Smooth muscle cell (in vitro differentiated cells): ENCODE results near the gene ZNF436. TPM values are rescaled to one million over a fixed set of nuclear protein-coding genes. Genes with fewer than 3 reads are reported as not detected.

Experiments used
- DNase-seq: peaks from one replicate; lab custom pipeline; 2025; ENCODE audit not compliant: unreplicated experiment; lab: John Stamatoyannopoulos, UW
- H2AFZ ChIP-seq: fragments of 200-600 bp; sonication (generic); 2 replicates; pipeline ENCODE4 v1.6.0; 2016; ENCODE audit warnings: antibody characterized with exemption, low read depth, mild to moderate bottlenecking
- H3F3A ChIP-seq: fragments of 200-600 bp; sonication (generic); 2 replicates; pipeline ENCODE4 v1.6.0; 2017; ENCODE audit warnings: antibody characterized with exemption, low read depth
- H3K27ac ChIP-seq: fragments of 200-600 bp; sonication (generic); 2 replicates; pipeline ENCODE4 v1.5.1; 2016; ENCODE audit warnings: low read depth, mild to moderate bottlenecking
- H3K27me3 ChIP-seq: fragments of 200-600 bp; sonication (generic); 2 replicates; pipeline ENCODE4 v1.6.1; 2016; ENCODE audit warnings: low read depth, mild to moderate bottlenecking
- H3K36me3 ChIP-seq: fragments of 200-600 bp; sonication (generic); 2 replicates; pipeline ENCODE4 v1.5.1; 2016; ENCODE audit warnings: low read depth
- H3K4me1 ChIP-seq: fragments of 200-600 bp; sonication (generic); 2 replicates; pipeline ENCODE4 v1.5.1; 2016; ENCODE audit warnings: low read depth
- H3K4me2 ChIP-seq: fragments of 200-600 bp; sonication (generic); 2 replicates; pipeline ENCODE4 v1.6.0; 2016; ENCODE audit warnings: mild to moderate bottlenecking
- H3K4me3 ChIP-seq: fragments of 200-600 bp; sonication (generic); 2 replicates; pipeline ENCODE4 v1.5.1; 2016; ENCODE audit warnings: mild to moderate bottlenecking
- H3K79me2 ChIP-seq: fragments of 200-600 bp; sonication (generic); 2 replicates; pipeline ENCODE4 v1.6.0; 2016; ENCODE audit warnings: low read depth, mild to moderate bottlenecking
- H3K9ac ChIP-seq: fragments of 200-600 bp; sonication (generic); 2 replicates; pipeline ENCODE4 v1.6.0; 2016; ENCODE audit warnings: low read depth
- H3K9me3 ChIP-seq: fragments of 200-600 bp; sonication (generic); replicated peaks from 2 replicates; pipeline ENCODE4 v1.5.1; 2016; ENCODE audit warnings: low read depth
- H4K20me1 ChIP-seq: fragments of 200-600 bp; sonication (generic); 2 replicates; pipeline ENCODE4 v1.6.0; 2016; ENCODE audit warnings: low read depth
- whole genome bisulfite sequencing: methylation state at CpG from one replicate; pipeline ENCODE4 v1.1.7; 2016; ENCODE audit warnings: low lambda C conversion rate; 5-methylcytosine and 5-hydroxymethylcytosine counted together
- polyA plus RNA-seq: library from polyadenylated mRNA; unstranded; fragments of >200 nt; fragmentation: Nextera tagmentation; extraction: Ambion mirVana; gene quantifications from 2 replicates; pipeline ENCODE4 v1.2.1, GENCODE V29; 2016
- total RNA-seq: library from RNA; depleted of rRNA; stranded (reverse); fragments of >200 nt; gene quantifications from 2 replicates; pipeline ENCODE4 v1.2.3, GENCODE V29; 2014
- TF ChIP-seq, protein P1 (sequence below): fragments of 200-600 bp; sonication (generic); IDR thresholded peaks from 2 replicates; pipeline ENCODE4 v1.5.1; 2017; ENCODE audit warnings: borderline replicate concordance, mild to moderate bottlenecking, antibody characterized with exemption; ENCODE audit not compliant: insufficient read depth, poor library complexity, severe bottlenecking

ZNF436 gene
- total and polyA plus RNA-seq, 2 experiments from 2014 or later = 7.1 to 12.9 TPM

DNA sequence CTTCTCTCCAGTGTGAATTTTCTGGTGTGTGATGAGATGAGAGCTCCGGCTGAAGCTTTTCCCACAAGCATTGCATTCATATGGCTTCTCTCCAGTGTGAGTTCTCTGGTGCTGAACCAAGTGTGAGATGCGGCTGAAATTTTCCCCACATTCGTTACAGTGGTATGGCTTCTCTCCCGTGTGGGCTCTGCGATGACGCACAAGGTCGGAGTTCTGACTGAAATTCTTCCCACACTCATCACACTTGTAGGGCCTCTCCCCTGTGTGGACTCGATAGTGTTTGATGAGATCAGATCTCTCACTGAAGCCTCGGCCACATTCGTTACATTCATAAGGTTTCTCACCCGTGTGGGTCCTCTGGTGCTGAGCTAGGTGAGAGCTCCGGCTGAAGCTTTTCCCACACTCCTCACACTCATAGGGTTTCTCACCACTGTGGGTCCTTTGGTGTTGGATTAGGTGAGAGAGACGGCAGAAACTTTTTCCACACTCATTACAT, 7.4 kb downstream of the ZNF436 start:
- no peak for DNase-seq
- peaks cover 63% of the 10 kb centered on the region for H3K36me3 ChIP-seq

DNA sequence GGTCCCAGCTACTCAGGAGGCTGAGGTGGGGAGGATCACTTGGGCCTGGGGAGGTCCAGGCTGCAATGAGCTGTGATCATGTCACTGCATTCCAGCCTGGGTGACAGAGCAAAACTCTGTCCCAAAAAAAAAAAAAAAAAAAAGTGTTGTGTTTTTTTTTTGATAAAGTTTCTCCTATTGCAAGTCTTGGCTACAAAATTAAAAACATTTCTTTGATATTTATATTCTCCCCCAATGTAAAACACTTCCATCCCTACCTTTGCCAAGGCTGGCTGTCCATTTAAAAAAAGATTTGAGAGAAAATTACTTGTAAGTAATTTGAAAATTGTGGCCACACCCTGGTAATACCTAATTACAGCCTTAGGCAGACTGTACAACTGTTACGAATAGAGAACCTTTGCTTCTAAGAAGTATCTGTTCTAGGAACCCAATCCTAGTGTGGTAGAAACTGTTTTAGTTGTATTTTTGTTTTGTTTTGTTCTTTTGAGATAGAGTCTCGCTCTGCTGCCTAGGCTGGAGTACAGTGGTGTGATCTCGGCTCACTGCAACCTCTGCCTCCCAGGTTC, 11.2 kb downstream of the ZNF436 start:
- Histone ChIP-seq H3K4me1 (peaks cover 8% of the 10 kb centered on the region), H3K9me3 (peaks cover 40% of the 10 kb centered on the region), H3K4me2 (no peak overlapping the region), H3K27me3 (no peaks in the 10 kb centered on the region), H3K9ac (no peak overlapping the region), H3K4me3 (no peak overlapping the region), H3K36me3 (peaks cover 40% of the 10 kb centered on the region), H3F3A (peaks cover 3% of the 10 kb centered on the region), H2AFZ (no peak overlapping the region), H3K27ac (no peak overlapping the region), H3K79me2 (peaks cover 13% of the 10 kb centered on the region), H4K20me1 (no peaks in the 10 kb centered on the region)
- TF ChIP-seq, protein P1, sequence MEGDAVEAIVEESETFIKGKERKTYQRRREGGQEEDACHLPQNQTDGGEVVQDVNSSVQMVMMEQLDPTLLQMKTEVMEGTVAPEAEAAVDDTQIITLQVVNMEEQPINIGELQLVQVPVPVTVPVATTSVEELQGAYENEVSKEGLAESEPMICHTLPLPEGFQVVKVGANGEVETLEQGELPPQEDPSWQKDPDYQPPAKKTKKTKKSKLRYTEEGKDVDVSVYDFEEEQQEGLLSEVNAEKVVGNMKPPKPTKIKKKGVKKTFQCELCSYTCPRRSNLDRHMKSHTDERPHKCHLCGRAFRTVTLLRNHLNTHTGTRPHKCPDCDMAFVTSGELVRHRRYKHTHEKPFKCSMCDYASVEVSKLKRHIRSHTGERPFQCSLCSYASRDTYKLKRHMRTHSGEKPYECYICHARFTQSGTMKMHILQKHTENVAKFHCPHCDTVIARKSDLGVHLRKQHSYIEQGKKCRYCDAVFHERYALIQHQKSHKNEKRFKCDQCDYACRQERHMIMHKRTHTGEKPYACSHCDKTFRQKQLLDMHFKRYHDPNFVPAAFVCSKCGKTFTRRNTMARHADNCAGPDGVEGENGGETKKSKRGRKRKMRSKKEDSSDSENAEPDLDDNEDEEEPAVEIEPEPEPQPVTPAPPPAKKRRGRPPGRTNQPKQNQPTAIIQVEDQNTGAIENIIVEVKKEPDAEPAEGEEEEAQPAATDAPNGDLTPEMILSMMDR = no peak
- WGBS = 73% methylated on average over 3 of the region's 3 CpGs
- DNase-seq = no peak

More for the DNA sequence above, 7.4 kb downstream of the ZNF436 start:
- TF ChIP-seq, protein P1 = no peak
- WGBS = 98% methylated on average over 13 of the region's 13 CpGs
- H3K27ac ChIP-seq = no peak overlapping the region
- no peaks in the 10 kb centered on the region for H3K4me1 ChIP-seq
- peaks cover 3% of the 10 kb centered on the region for H3F3A ChIP-seq
- H3K4me3 ChIP-seq = peak overlapping the region; percentile 2
- H4K20me1 ChIP-seq = no peaks in the 10 kb centered on the region
- H3K79me2 ChIP-seq = peaks cover 24% of the 10 kb centered on the region
- no peak overlapping the region for H3K4me2 ChIP-seq
- H2AFZ ChIP-seq = no peak overlapping the region
- no peak overlapping the region for H3K9ac ChIP-seq
- no peaks in the 10 kb centered on the region for H3K27me3 ChIP-seq
- peaks cover 56% of the 10 kb centered on the region for H3K9me3 ChIP-seq

DNA sequence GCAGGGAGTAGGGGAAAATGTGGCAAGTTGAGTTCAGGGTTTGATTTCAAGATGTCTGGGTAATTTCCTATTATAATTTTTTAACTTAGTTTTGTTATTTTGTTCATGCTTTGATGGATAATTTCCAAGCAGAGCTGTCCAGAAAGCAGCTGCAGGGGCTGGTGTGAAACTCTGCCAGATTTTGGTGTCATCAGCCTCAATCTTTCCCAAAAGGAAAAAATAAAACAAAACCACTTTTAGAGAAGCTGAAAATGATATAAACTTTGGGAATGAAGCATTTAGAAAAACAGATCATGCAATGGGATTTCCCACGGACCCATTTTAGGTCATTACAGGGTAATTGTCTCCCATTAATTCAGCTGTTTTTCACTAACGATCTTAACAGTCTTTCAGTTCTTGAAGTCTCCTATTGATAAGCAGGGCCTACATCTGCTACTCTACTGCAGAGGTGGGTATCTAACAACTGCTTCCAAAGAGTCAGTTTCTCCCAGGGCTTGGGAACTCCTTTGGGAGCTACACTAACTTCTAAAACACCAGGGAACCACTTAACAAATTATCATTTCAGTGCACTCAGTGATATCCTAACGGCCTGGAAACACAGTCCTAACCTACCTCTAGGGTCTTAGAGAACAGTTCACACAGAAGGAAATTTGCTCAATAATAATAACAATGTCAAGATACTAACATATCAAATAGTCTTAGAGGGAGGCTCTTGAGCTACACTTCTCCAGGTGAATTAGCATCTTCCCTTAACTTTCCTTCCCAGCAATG, 12.3 kb downstream of the ZNF436 start:
- Histone ChIP-seq H3K4me1 (peaks cover 8% of the 10 kb centered on the region), H3K4me3 (no peak overlapping the region), H4K20me1 (no peaks in the 10 kb centered on the region), H3K9ac (no peak overlapping the region), H3K4me2 (no peak overlapping the region), H3K36me3 (peaks cover 30% of the 10 kb centered on the region), H3F3A (no peaks in the 10 kb centered on the region), H3K9me3 (peaks cover 29% of the 10 kb centered on the region), H2AFZ (no peak overlapping the region), H3K79me2 (peaks cover 13% of the 10 kb centered on the region), H3K27me3 (no peaks in the 10 kb centered on the region), H3K27ac (no peak overlapping the region)
- TF ChIP-seq, protein P1 = no peak
- 33% methylated on average over 3 of the region's 3 CpGs for WGBS
- no peak for DNase-seq
